Pancreas (tissue), 10 donors: Measurements from ENCODE around the gene SWT1. TPM values are rescaled to one million over a fixed set of nuclear protein-coding genes. Genes with fewer than 3 reads are reported as not detected.
A peak's percentile ranks its signal among the peaks of the same experiment; 100 is the strongest.

Experiments used
- ATAC-seq, 4 donors: fragments of 200-7000 bp; cut with Tn5 transposase; one replicate each; pipeline versions ENCODE4 v1.8.0 to v1.9.1; 2020; ENCODE audit warnings: mild to moderate bottlenecking in 4 of 4, moderate library complexity in 4 of 4
- DNase-seq, 6 donors: peaks; one replicate each; pipeline ENCODE4 v3.0.0-alpha.2; 2020
- FAIRE-seq: peaks from 2 replicates; lab custom pipeline; 2012; peaks lifted over from hg19 to GRCh38; lab: Jason Lieb, UNC
- H3K27ac ChIP-seq, 4 donors: fragments of 200-600 bp; sonication (generic); 1 replicate in 3 of 4; 2 replicates in 1 of 4; pipeline versions ENCODE4 v1.5.0 to v1.8.0; 2020
- H3K27me3 ChIP-seq, 4 donors: fragments of 200-600 bp; one replicate each; pipeline ENCODE4 v1.8.0; 2021
- H3K36me3 ChIP-seq, 3 donors: fragments of 200-600 bp; sonication (generic) in 1 of 3; one replicate each; pipeline versions ENCODE4 v1.5.0 to v1.8.0; 2020 to 2021
- H3K4me1 ChIP-seq, 3 donors: fragments of 200-600 bp; one replicate each; pipeline ENCODE4 v1.8.0; 2021
- H3K4me3 ChIP-seq, 4 donors: fragments of 200-600 bp; sonication (generic) in 2 of 4; one replicate each; pipeline versions ENCODE4 v1.5.0 to v1.8.0; 2020 to 2021
- H3K9me3 ChIP-seq, 4 donors: fragments of 200-600 bp; one replicate each; pipeline ENCODE4 v1.8.0; 2021
- CTCF ChIP-seq, 4 donors: fragments of 200-600 bp; sonication (generic) in 3 of 4; IDR thresholded peaks; one replicate each; pipeline versions ENCODE4 v1.5.0 to v1.8.0; 2021; ENCODE audit warnings: antibody characterized with exemption in 4 of 4
- WGBS, 2 donors: extraction: QIAGEN DNeasy Blood & Tissue Kit; methylation state at CpG; one replicate each; pipeline ENCODE4 v1.1.7; 2013; 5-methylcytosine and 5-hydroxymethylcytosine counted together
- intact Hi-C, 3 donors: fragments of 100-400 bp; cut with DNase I; formaldehyde crosslinking; loops; one replicate each; pipeline versions ENCODE4 v1.11.1 to v1.14.2; 2022
- polyA plus RNA-seq, 2 donors: library from polyadenylated mRNA; stranded (reverse); fragments of 200-250 nt; gene quantifications; one replicate each; pipeline ENCODE4 v1.2.3, GENCODE V29; 2013
- total RNA-seq, 6 donors: library from RNA; stranded (reverse); fragmentation: NEBNext Ultra II Directional in 4 of 6; extraction: Animal tissue kit (Norgen Biotek cat#: 25700) in 4 of 6; gene quantifications; one replicate each; pipeline versions ENCODE4 v1.2.1 to v1.2.4, GENCODE V29; 2021 to 2023
- donor health status: healthy with polysubstance abuse.
- donor health status: DM: no; HTN: no; CAD: no; lungs with moderate emphysema.
- donor health status: DM: no; HTN: no; CAD: no.
- donor health status: control.
- donor health status: control.
- donor health status: Bipolar disorder and iron deficiency.
- donor health status: DM: yes; HTN: yes; CAD: no.
- donor health status: DM: no; HTN: no; CAD: no.
- donor health status: DM: no; HTN: no; CAD: no.
- donor health status: DM: yes; HTN: yes; CAD: no.

The SWT1 gene
- 1 to 10 TPM; 6.3 to 9.3 (median 8.7) TPM for total RNA-seq
- polyA plus RNA-seq, result 1 to 10 TPM; 2.5 to 3.2 TPM

- Histone ChIP-seq H3K27ac (peak within 1 kb of the TSS; percentile 97 to 100 (median 98)), H3K36me3 (peaks cover 0 to under 1% (median 0%) of the 10 kb centered on the region in 3 donors), H3K9me3 (no peaks in the 10 kb centered on the region), H3K4me3 (peak within 1 kb of the TSS; percentile 65 to 88 (median 73)), H3K27me3 (no peaks in the 10 kb centered on the region), H3K4me1 (peaks cover 8 to 37% (median 28%) of the 10 kb centered on the region in 3 donors)
- ATAC-seq, result peak; percentile 87 to 93 (median 90)
- DNase-seq, result peak; percentile 95 to 99 (median 98)
- peak; percentile 97 for FAIRE-seq
- intact Hi-C loops, result no loop called here
- whole genome bisulfite sequencing, 2 donors, result 0 to 1% methylated on average over 54 to 63 of the region's 63 CpGs
- TF ChIP-seq CTCF (IDR thresholded peaks at IDR 0.05), result no peak
Measured at GRCh38 chr1:185156854-185157598, at the start of gene SWT1, which contains the start of gene TRMT1L. SWT1 (plus strand) TSS chr1:185157167; CDS start chr1:185160842, 3,675 bp downstream. TRMT1L (minus strand) TSS chr1:185156953; CDS start chr1:185156712, 241 bp downstream.

- Histone ChIP-seq H3K4me3 (no peak overlapping the region), H3K9me3 (no peaks in the 10 kb centered on the region), H3K27me3 (no peaks in the 10 kb centered on the region), H3K4me1 (no peaks in the 10 kb centered on the region), H3K36me3 (no peaks in the 10 kb centered on the region), H3K27ac (no peak overlapping the region)
- FAIRE-seq, result no peak
- intact Hi-C loops, result no loop called here
- no peak for ATAC-seq
- TF ChIP-seq CTCF (IDR thresholded peaks at IDR 0.05), result no peak
- no peak for DNase-seq
Measured at GRCh38 chr1:185108321-185108720, 48.6 kb upstream of the SWT1 start.

GRCh38 chr1:185110145-185110544, 46.8 kb upstream of the SWT1 start:
- Histone ChIP-seq H3K9me3 (no peaks in the 10 kb centered on the region), H3K27me3 (no peaks in the 10 kb centered on the region), H3K4me1 (no peaks in the 10 kb centered on the region), H3K36me3 (no peaks in the 10 kb centered on the region), H3K4me3 (no peak overlapping the region), H3K27ac (no peak overlapping the region)
- ATAC-seq, result no peak
- TF ChIP-seq CTCF (IDR thresholded peaks at IDR 0.05), result no peak
- DNase-seq, result no peak
- intact Hi-C loops, result no loop called here
- FAIRE-seq, result no peak

- Histone ChIP-seq H3K36me3 (no peaks in the 10 kb centered on the region), H3K27me3 (no peaks in the 10 kb centered on the region), H3K9me3 (no peaks in the 10 kb centered on the region), H3K27ac (no peak overlapping the region), H3K4me1 (no peaks in the 10 kb centered on the region), H3K4me3 (no peak overlapping the region)
- intact Hi-C loops, result no loop called here
- TF ChIP-seq CTCF (IDR thresholded peaks at IDR 0.05), result no peak
- no peak for DNase-seq
- ATAC-seq, result no peak
- FAIRE-seq, result no peak
Measured at GRCh38 chr1:185111873-185112272, 45.1 kb upstream of the SWT1 start.

- TF ChIP-seq CTCF (IDR thresholded peaks at IDR 0.05), result no peak
- Histone ChIP-seq H3K4me3 (no peak overlapping the region), H3K36me3 (no peaks in the 10 kb centered on the region), H3K4me1 (no peaks in the 10 kb centered on the region), H3K27me3 (no peaks in the 10 kb centered on the region), H3K27ac (no peak overlapping the region), H3K9me3 (no peaks in the 10 kb centered on the region)
- no peak for DNase-seq
- ATAC-seq, result no peak
- WGBS, 2 donors, result 91 to 96% methylated on average over 2 of the region's 2 CpGs
- FAIRE-seq, result no peak
- intact Hi-C loops, result no loop called here
Measured at GRCh38 chr1:185112356-185112755, 44.6 kb upstream of the SWT1 start.
